ENCODE data around the gene CTTNBP2NL. TPM values are rescaled to one million over a fixed set of nuclear protein-coding genes. Genes with fewer than 3 reads are reported as not detected.
A peak's percentile ranks its signal among the peaks of the same experiment; 100 is the strongest.

Gene CTTNBP2NL
- total RNA-seq, 1 experiment from 2014 or later: 32.2 TPM

- no peaks in the 10 kb centered on the region for H3K9me3 ChIP-seq (ENCODE audit: insufficient read depth, low read depth)
- peak overlapping the region; percentile 97 for H3K4me3 ChIP-seq
- peak overlapping the region; percentile 94 for H3K27ac ChIP-seq
- ChIA-PET POLR2A (ENCODE audit: unreplicated experiment) (interaction anchor here (0.5 to 0.7 kb wide), 3 partner anchors 25 to 182 kb away, joined by 3 to 7 read pairs (median 4); no protein-coding TSS in a partner anchor), CTCF (interaction anchor here (0.6 to 1.1 kb wide), 2 partner anchors 107 to 835 kb away, joined by 3 read pairs; no protein-coding TSS in a partner anchor)
- peaks cover 47% of the 10 kb centered on the region for H3K79me2 ChIP-seq (ENCODE audit: low read depth)
- peaks cover 4% of the 10 kb centered on the region; the same call in 1 of the 2 replicates for H4K20me1 ChIP-seq (ENCODE audit: insufficient read depth)
- BruUV-seq (replicated peaks): TSS peak; percentile 98
- no peaks in the 10 kb centered on the region for H3K9me2 ChIP-seq (ENCODE audit: insufficient read depth)
- H2AFZ ChIP-seq: peak overlapping the region; percentile 96
- H3K4me2 ChIP-seq: peak overlapping the region; percentile 85
- DNase-seq: peak in 1 of 2 experiments; percentile 43
- H3F3A ChIP-seq (ENCODE audit: insufficient read depth, low read depth): peaks cover 19% of the 10 kb centered on the region
- no peak for TF ChIP-seq EZH2 (IDR thresholded peaks at IDR 0.05; ENCODE audit: low read depth)
- TF ChIP-seq, protein P1, sequence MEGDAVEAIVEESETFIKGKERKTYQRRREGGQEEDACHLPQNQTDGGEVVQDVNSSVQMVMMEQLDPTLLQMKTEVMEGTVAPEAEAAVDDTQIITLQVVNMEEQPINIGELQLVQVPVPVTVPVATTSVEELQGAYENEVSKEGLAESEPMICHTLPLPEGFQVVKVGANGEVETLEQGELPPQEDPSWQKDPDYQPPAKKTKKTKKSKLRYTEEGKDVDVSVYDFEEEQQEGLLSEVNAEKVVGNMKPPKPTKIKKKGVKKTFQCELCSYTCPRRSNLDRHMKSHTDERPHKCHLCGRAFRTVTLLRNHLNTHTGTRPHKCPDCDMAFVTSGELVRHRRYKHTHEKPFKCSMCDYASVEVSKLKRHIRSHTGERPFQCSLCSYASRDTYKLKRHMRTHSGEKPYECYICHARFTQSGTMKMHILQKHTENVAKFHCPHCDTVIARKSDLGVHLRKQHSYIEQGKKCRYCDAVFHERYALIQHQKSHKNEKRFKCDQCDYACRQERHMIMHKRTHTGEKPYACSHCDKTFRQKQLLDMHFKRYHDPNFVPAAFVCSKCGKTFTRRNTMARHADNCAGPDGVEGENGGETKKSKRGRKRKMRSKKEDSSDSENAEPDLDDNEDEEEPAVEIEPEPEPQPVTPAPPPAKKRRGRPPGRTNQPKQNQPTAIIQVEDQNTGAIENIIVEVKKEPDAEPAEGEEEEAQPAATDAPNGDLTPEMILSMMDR (conservative IDR thresholded peaks at IDR 0.05): no peak
- H3K27me3 ChIP-seq (ENCODE audit: insufficient read depth, low read depth): no peaks in the 10 kb centered on the region
- H3K36me3 ChIP-seq (ENCODE audit: low read depth): no peaks in the 10 kb centered on the region
- intact Hi-C loops (cut with micrococcal nuclease; ENCODE audit: unreplicated experiment): no loop called here
- peaks cover 45% of the 10 kb centered on the region for H3K4me1 ChIP-seq (replicated peaks; ENCODE audit: insufficient read depth)
These were observed 676 bp upstream of the CTTNBP2NL start for GRCh38 chr1:112395256-112395820.

DNA sequence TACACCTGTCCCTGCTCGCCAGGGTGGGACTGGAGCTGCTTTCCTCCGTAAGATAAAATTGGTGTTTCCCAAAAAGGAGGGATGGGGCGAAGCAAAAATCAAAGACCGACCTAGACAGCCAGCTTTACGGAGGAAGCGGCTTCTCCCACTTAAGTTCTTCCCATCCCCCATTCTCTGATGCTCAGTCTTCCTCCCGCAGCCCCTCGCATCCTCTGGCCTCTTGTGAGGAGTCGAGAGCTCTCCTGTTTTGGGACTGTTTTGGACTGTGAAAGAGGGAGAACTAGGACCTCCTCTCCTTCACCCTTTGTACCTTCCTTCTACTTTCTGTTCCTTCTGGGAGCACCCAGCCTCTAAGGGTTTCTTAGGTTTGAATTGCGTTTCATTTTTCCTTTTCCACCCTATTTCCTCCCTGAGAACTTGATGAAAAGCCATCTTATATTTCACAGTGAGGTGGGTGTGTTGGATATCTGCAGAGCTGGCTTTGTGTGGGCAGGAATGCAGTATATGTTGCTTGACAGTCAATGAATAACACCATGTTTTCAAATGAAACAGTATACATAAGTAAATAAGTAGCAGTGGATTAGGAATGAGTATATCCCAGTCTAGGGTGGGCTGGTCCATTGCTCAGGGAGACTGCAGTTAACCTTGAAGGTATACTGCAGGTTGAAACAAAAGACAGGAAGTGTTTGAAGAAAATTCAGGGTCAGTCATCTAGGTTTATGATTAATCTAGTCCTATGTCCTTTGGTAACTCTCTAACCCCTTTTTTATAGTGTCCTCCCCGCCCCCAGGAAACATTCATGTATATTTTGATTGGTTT lies 848 bp downstream of the CTTNBP2NL start:
- Histone ChIP-seq H3K4me1 (replicated peaks; ENCODE audit: insufficient read depth) (peaks cover 38% of the 10 kb centered on the region), H3K27ac (peak overlapping the region; percentile 21), H3K79me2 (ENCODE audit: low read depth) (peaks cover 62% of the 10 kb centered on the region), H4K20me1 (ENCODE audit: insufficient read depth) (peaks cover 11% of the 10 kb centered on the region; the same call in 1 of the 2 replicates), H2AFZ (peak overlapping the region; percentile 96), H3K9me2 (ENCODE audit: insufficient read depth) (no peaks in the 10 kb centered on the region), H3K4me3 (peak overlapping the region; percentile 97), H3K4me2 (peak overlapping the region; percentile 85), H3K36me3 (ENCODE audit: low read depth) (0 out of 2 replicates have a peak, but pooled peaks cover 4% of the 10 kb centered on the region), H3K9me3 (ENCODE audit: insufficient read depth, low read depth) (no peaks in the 10 kb centered on the region), H3K27me3 (ENCODE audit: insufficient read depth, low read depth) (no peaks in the 10 kb centered on the region), H3F3A (ENCODE audit: insufficient read depth, low read depth) (peaks cover 13% of the 10 kb centered on the region)
- TF ChIP-seq EZH2 (IDR thresholded peaks at IDR 0.05; ENCODE audit: low read depth): no peak
- TF ChIP-seq, protein P1 (conservative IDR thresholded peaks at IDR 0.05): no peak
- DNase-seq: peak; percentile 8 to 48
- ChIA-PET CTCF (interaction anchor here (1.1 kb wide), 1 partner anchor 836 kb away, joined by 3 read pairs; no protein-coding TSS in a partner anchor), POLR2A (ENCODE audit: unreplicated experiment) (no interaction called here)
- intact Hi-C loops (cut with micrococcal nuclease; ENCODE audit: unreplicated experiment): no loop called here
- TSS peak; percentile 39 for BruUV-seq (replicated peaks)

DNA sequence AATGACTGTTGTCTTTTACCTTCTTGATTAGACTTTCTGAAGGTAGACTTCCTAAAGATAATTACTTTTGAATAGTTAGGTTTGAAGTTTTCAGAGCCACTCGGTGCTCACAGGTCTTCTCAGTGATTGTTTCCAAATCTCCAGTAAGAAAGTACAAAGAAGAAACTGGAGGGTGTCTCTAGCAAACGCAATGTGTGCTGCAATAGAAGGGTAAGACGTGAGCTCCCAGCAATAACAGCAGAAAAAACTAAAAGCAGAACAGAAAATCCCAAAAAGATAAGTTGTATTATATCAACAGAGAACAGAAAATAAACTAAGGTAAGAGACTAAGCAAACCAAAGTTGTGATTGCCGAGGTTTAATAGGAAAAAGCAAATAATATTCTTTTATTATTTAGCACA lies 1.8 kb downstream of the CTTNBP2NL start:
- no TSS peak for BruUV-seq (replicated peaks)
- H3K4me2 ChIP-seq: peak overlapping the region; percentile 85
- CTCF ChIA-PET: no interaction called here
- POLR2A ChIA-PET (ENCODE audit: unreplicated experiment): interaction anchor here (0.5 to 0.7 kb wide), 2 partner anchors 31 to 276 kb away, joined by 3 to 7 read pairs; no protein-coding TSS in a partner anchor
- H3F3A ChIP-seq (ENCODE audit: insufficient read depth, low read depth): peaks cover 13% of the 10 kb centered on the region
- H4K20me1 ChIP-seq (ENCODE audit: insufficient read depth): peaks cover 16% of the 10 kb centered on the region; the same call in 1 of the 2 replicates
- peaks cover 12% of the 10 kb centered on the region; the same call in 1 of the 2 replicates for H3K36me3 ChIP-seq (ENCODE audit: low read depth)
- H3K9me2 ChIP-seq (ENCODE audit: insufficient read depth): no peaks in the 10 kb centered on the region
- no peak for DNase-seq
- H3K79me2 ChIP-seq (ENCODE audit: low read depth): peaks cover 72% of the 10 kb centered on the region
- H3K27ac ChIP-seq: no peak overlapping the region
- H3K27me3 ChIP-seq (ENCODE audit: insufficient read depth, low read depth): no peaks in the 10 kb centered on the region
- no peaks in the 10 kb centered on the region for H3K9me3 ChIP-seq (ENCODE audit: insufficient read depth, low read depth)
- intact Hi-C loops (cut with micrococcal nuclease; ENCODE audit: unreplicated experiment): no loop called here
- TF ChIP-seq, protein P1 (conservative IDR thresholded peaks at IDR 0.05): no peak
- no peak for TF ChIP-seq EZH2 (IDR thresholded peaks at IDR 0.05; ENCODE audit: low read depth)
- H3K4me3 ChIP-seq: peak overlapping the region; percentile 97; the same call in 1 of the 2 replicates
- peaks cover 38% of the 10 kb centered on the region for H3K4me1 ChIP-seq (replicated peaks; ENCODE audit: insufficient read depth)
- no peak overlapping the region for H2AFZ ChIP-seq

Measured in PC-9 (cell line).